NK-92 treated with Interleukin-12 subunit alpha and Interleukin-12 subunit beta, amount 100 ng/mL, for 24 hours (cell line): ENCODE data around the gene ABRAXAS1.
"Not testable (repeated sequence)": the region's sequence is repeated elsewhere in the genome, so short reads cannot be mapped to it uniquely, and the experiment has no call there.

Experiments
- DNase-seq: peaks from one replicate; lab custom pipeline; 2025; lab: John Stamatoyannopoulos, UW

The ABRAXAS1 gene

GRCh38 chr4:83484500-83485461 is at the start of gene ABRAXAS1:
TSS of gene ABRAXAS1 (minus strand) at chr4:83485100. CDS start at chr4:83485072, 28 bp downstream.
- DNase-seq = peak; percentile 82

GRCh38 chr4:83527671-83528070 is 42.8 kb upstream of the ABRAXAS1 start:
- no peak for DNase-seq

GRCh38 chr4:83522239-83522638 is 37.3 kb upstream of the ABRAXAS1 start:
- DNase-seq = no peak

- DNase-seq = no peak
Observed at GRCh38 chr4:83516042-83516772, 31.3 kb upstream of the ABRAXAS1 start.

GRCh38 chr4:83510442-83510841 is 25.5 kb upstream of the ABRAXAS1 start:
- no peak for DNase-seq

- peak; percentile 8 for DNase-seq
Observed at GRCh38 chr4:83509156-83509585, 24.3 kb upstream of the ABRAXAS1 start.

GRCh38 chr4:83504996-83505395 is 20.1 kb upstream of the ABRAXAS1 start:
- DNase-seq = no peak

- no peak for DNase-seq
Observed at GRCh38 chr4:83504503-83504902, 19.6 kb upstream of the ABRAXAS1 start.

GRCh38 chr4:83503974-83504373 is 19.1 kb upstream of the ABRAXAS1 start:
- DNase-seq = no peak

GRCh38 chr4:83501671-83502070 is 16.8 kb upstream of the ABRAXAS1 start:
- DNase-seq = not testable (repeated sequence)

- DNase-seq = no peak
Observed at GRCh38 chr4:83498187-83498586, 13.3 kb upstream of the ABRAXAS1 start.

GRCh38 chr4:83496085-83496917 is 11.4 kb upstream of the ABRAXAS1 start:
- not testable (repeated sequence) for DNase-seq

- no peak for DNase-seq
Observed at GRCh38 chr4:83490876-83491450, 6.1 kb upstream of the ABRAXAS1 start.

- DNase-seq = no peak
Observed at GRCh38 chr4:83489711-83490326, 4.9 kb upstream of the ABRAXAS1 start.

- no peak for DNase-seq
Observed at GRCh38 chr4:83486457-83487129, 1.7 kb upstream of the ABRAXAS1 start.

GRCh38 chr4:83473966-83474365 is 10.9 kb downstream of the ABRAXAS1 start:
- DNase-seq = no peak

GRCh38 chr4:83473423-83473822 is 11.5 kb downstream of the ABRAXAS1 start:
- DNase-seq = no peak

GRCh38 chr4:83456184-83456501 is 28.8 kb downstream of the ABRAXAS1 start:
- DNase-seq = no peak

- DNase-seq = peak; percentile 91
Observed at GRCh38 chr4:83455281-83456183, 29.4 kb downstream of the ABRAXAS1 start, which contains the start of the genes HELQ and MRPS18C. TSS of gene HELQ (minus strand) at chr4:83455823. CDS start at chr4:83455693, 130 bp downstream. TSS of gene MRPS18C (plus strand) at chr4:83456058. CDS start at chr4:83456078, 20 bp downstream.
